NCI-H774 (cell line): Measurements from ENCODE around the gene CPLX1.

Experiments used
- DNase-seq: peaks from one replicate; lab custom pipeline; 2025; lab: John Stamatoyannopoulos, UW

Gene CPLX1

GRCh38 chr4:855880-856224 lies 29.9 kb upstream of the CPLX1 start:
- no peak for DNase-seq

- no peak for DNase-seq
These were observed 28.4 kb upstream of the CPLX1 start for GRCh38 chr4:854356-854755.

- no peak for DNase-seq
These were observed 27.5 kb upstream of the CPLX1 start for GRCh38 chr4:853416-853781.

GRCh38 chr4:851701-852430 lies 25.9 kb upstream of the CPLX1 start:
- no peak for DNase-seq

- no peak for DNase-seq
These were observed 24.5 kb upstream of the CPLX1 start for GRCh38 chr4:850323-850945.

DNA sequence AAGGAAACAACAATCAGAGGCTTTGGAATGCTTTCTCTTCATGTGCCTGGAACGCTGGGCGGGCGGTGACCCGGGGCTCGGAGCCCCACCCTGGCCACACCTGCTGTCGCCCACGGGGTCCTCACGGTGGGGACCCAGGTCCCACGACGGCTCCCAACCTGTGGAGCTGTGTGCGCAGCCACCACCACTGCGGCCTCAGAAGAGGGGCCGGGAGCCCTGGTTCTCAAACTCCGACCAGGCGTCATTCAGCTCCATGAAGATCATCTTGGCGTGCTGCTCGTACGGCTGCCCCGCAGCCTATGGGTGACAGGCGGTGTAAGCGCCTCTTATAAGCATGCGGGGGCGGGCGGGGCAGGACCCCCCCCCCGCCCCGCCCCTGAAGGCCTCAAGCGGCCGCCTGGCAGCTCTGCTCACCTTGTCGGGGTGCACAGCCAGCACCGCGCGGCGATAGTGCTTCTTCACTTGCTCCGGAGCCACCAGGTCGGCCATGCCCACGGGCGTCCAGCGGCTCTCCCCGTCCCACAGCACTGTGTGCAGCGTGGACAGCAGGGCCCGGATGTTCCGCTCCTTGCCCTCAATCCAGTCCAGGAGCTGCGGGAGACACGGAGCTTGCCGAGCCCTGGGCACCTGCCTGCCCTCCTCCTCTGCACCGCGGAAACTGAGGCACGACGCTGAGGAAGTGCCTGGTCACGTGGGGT lies 23.7 kb upstream of the CPLX1 start:
- no peak for DNase-seq

- no peak for DNase-seq
These were observed 23.0 kb upstream of the CPLX1 start for GRCh38 chr4:848803-849477.

GRCh38 chr4:848307-848691 lies 22.4 kb upstream of the CPLX1 start:
- DNase-seq: no peak

DNA sequence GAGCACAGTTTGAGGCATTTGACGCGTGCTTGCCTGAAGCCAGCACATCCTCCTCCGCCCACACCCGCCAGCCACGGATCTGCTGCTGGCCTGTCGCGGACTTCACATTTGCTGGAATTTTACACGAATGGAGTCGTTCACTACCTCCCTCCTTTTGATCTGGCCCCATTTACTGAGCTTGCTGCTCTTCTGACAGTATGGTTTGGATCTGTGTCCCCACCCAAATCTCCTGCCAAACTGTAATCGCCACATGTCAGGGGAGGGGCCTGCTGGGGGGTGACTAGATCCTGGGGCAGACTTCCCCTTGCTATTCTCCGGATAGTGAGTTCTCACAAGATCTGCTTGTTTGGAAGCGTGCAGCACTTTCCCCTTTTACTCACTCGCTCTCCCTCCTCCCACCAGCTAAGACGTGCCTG lies 19.9 kb upstream of the CPLX1 start:
- DNase-seq: no peak

GRCh38 chr4:845233-845835 lies 19.4 kb upstream of the CPLX1 start:
- DNase-seq: no peak

GRCh38 chr4:844752-845232 lies 18.9 kb upstream of the CPLX1 start:
- no peak for DNase-seq

GRCh38 chr4:839675-840443 lies 13.9 kb upstream of the CPLX1 start:
- no peak for DNase-seq

- DNase-seq: no peak
These were observed 11.8 kb upstream of the CPLX1 start for GRCh38 chr4:837772-838171.

GRCh38 chr4:836750-837301 lies 10.9 kb upstream of the CPLX1 start:
- no peak for DNase-seq

DNA sequence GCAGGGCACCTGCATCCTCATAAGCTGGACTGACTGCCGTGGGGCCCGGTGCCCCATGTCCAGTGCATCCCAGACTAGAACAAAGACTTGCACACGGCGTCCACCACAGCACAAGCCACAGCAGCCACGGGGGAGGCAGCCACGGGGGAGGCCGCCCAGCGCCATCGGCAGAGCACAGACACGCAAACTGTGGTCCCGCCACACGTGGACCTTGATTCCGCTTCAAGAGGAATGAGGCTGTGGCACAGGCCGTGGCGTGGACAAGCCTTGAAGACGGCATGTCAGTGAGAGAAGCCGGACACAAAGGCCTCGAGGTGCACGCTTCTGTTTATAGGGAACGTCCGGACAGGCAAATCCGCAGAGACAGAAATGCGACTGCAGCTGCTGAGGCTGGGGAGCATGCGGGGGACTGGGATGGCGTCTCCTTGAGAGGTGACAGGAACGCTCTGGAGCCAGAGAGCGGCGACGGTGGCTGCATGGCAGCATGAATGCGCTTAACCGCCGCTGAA lies 10.1 kb upstream of the CPLX1 start:
- DNase-seq: no peak

DNA sequence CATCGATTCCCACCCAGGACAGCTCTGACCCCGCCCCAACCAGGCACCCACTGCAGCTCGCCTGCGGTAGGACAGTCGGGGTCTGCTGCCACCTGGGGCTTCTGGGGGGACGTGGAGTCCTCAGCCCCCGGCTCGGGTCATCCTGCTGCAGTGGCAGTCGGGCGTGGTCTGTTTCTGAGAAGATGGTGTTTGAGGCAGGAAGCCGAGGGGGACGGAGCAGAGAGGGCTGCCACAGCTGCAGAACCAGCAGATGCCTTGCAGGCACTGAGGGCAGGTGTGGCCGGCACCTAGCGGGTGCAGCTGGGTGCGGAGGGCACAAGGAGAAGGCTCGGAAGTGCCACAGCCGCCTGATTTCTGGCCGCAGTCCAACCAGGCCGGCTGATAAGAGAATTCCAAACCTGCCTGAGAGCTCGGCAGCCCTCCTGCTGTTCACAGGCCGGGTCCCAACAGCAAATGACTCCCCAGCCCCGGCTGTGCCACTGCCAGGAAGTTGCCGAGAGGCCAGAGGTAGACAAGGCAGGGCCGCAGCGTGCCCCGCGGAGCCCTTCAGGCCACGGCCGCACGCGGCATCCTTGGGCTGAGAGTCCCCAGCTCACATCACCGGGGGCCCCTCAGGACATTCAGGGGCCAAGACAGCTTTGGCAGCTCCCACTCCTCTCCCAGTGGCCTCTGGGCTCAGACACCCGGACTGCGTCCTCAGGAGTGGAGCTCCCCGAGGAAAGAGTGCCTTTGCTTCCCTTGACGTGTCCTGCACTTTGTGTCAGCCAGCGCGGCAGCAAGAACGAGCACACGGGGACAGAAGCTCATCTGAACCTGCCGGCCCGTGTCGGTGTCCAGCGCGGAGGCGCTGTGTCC lies 9.4 kb upstream of the CPLX1 start:
- DNase-seq: peak; percentile 47

- no peak for DNase-seq
These were observed 8.6 kb upstream of the CPLX1 start for GRCh38 chr4:834368-835147.

- DNase-seq: no peak
These were observed 7.9 kb upstream of the CPLX1 start for GRCh38 chr4:833731-834367.

DNA sequence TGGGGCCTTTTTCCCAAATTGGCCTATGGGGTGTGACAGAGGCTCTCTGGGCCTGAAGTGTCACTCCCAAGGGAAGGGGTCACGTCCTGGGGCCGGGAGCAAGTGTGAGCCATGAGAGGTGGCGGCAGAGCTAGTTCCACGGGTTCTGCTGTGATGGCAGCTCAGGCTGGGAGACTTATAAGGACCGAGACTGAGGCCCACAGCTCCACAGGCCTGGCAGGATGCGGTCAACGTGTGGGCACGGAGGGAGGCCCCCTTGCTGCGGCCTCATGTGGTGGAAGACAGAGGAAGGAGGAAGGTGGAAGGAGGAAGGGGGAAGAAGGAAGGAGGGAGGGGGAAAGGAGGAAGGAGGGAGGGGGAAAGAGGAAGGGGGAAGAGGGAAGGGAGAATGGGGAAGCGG lies 7.2 kb upstream of the CPLX1 start:
- DNase-seq: no peak
